WTC11 (cell line): ENCODE measurements around the gene CACNB1. TPM values are rescaled to one million over a fixed set of nuclear protein-coding genes. Genes with fewer than 3 reads are reported as not detected.

Source experiments
- ATAC-seq: fragments of 200-7000 bp; cut with Tn5 transposase; 2 replicates; pipeline ENCODE4 v1.10.0; 2021; ENCODE audit warnings: mild to moderate bottlenecking, moderate library complexity
- CTCF ChIA-PET: fragments of 300-600 bp; sonication (Branson Sonifier 250); formaldehyde crosslinking; loops from one replicate; lab custom pipeline; 2021; ENCODE audit warnings: antibody characterized with exemption; lab: Charles Lee
- POLR2A ChIA-PET: fragments of 350-600 bp; sonication (Branson Sonifier 250); formaldehyde crosslinking; loops from one replicate; lab custom pipeline; 2021; ENCODE audit warnings: antibody characterized with exemption; lab: Charles Lee
- DNase-seq: peaks from one replicate; pipeline ENCODE4 v3.0.0; 2021; ENCODE audit warnings: low spot score
- H3K27ac Mint-ChIP-seq: 2 replicates; pipeline ENCODE4 v1.8.0; 2021; ENCODE audit warnings: mixed read lengths
- H3K27me3 Mint-ChIP-seq: 2 replicates; pipeline ENCODE4 v1.8.0; 2021; ENCODE audit warnings: low read depth, mild to moderate bottlenecking, moderate library complexity, mixed read lengths
- H3K36me3 Mint-ChIP-seq: 2 replicates; pipeline ENCODE4 v1.8.0; 2021; ENCODE audit warnings: mixed read lengths
- H3K4me1 Mint-ChIP-seq: 2 replicates; pipeline ENCODE4 v1.8.0; 2022; ENCODE audit warnings: mixed read lengths
- H3K4me3 Mint-ChIP-seq: 2 replicates; pipeline ENCODE4 v1.8.0; 2021; ENCODE audit warnings: mild to moderate bottlenecking, moderate library complexity, mixed read lengths
- H3K9me3 Mint-ChIP-seq: 2 replicates; pipeline ENCODE4 v1.8.0; 2021; ENCODE audit warnings: mixed read lengths
- CBFB ChIP-seq: sonication (generic); formaldehyde crosslinking; IDR thresholded peaks from 2 replicates; pipeline ENCODE4 v1.8.1; 2022; ENCODE audit warnings: mild to moderate bottlenecking, low read depth, missing genetic modification reagents
- CREM ChIP-seq: sonication (generic); formaldehyde crosslinking; IDR thresholded peaks from 2 replicates; pipeline ENCODE4 v1.8.1; 2022; ENCODE audit warnings: mild to moderate bottlenecking, missing genetic modification reagents, moderate library complexity
- ELF4 ChIP-seq: sonication (generic); formaldehyde crosslinking; IDR thresholded peaks from 2 replicates; pipeline ENCODE4 v1.8.1; 2022; ENCODE audit warnings: low read depth, mild to moderate bottlenecking, moderate library complexity, missing genetic modification reagents
- ESRRA ChIP-seq: sonication (generic); formaldehyde crosslinking; IDR thresholded peaks from 2 replicates; pipeline ENCODE4 v1.8.1; 2022; ENCODE audit warnings: mild to moderate bottlenecking, missing genetic modification reagents, borderline replicate concordance
- GRHL2 ChIP-seq: fragments of 250-450 bp; sonication (Bioruptor Pico); IDR thresholded peaks from 2 replicates; pipeline ENCODE4 v1.8.0; 2022; ENCODE audit warnings: mild to moderate bottlenecking, moderate library complexity; ENCODE audit not compliant: insufficient replicate concordance, severe bottlenecking
- GTF2I ChIP-seq: fragments of 250-450 bp; sonication (Bioruptor Pico); conservative IDR thresholded peaks from 2 replicates; pipeline ENCODE4 v1.4.0; 2021; ENCODE audit warnings: mild to moderate bottlenecking
- JUN ChIP-seq: sonication (generic); formaldehyde crosslinking; IDR thresholded peaks from 2 replicates; pipeline ENCODE4 v1.8.0; 2023; ENCODE audit warnings: mild to moderate bottlenecking, missing genetic modification reagents
- MXD4 ChIP-seq: fragments of 250-450 bp; sonication (Bioruptor Pico); IDR thresholded peaks from 2 replicates; pipeline ENCODE4 v1.8.0; 2021; ENCODE audit warnings: mild to moderate bottlenecking, moderate library complexity, borderline replicate concordance
- MYBL2 ChIP-seq: sonication (generic); formaldehyde crosslinking; IDR thresholded peaks from 2 replicates; pipeline ENCODE4 v1.8.1; 2023; ENCODE audit warnings: mild to moderate bottlenecking, moderate library complexity, missing genetic modification reagents
- PRRX2 ChIP-seq: fragments of 250-450 bp; sonication (Bioruptor Pico); IDR thresholded peaks from 2 replicates; pipeline ENCODE4 v1.8.0; 2021; ENCODE audit warnings: mild to moderate bottlenecking
- RORB ChIP-seq: fragments of 250-450 bp; sonication (Bioruptor Pico); IDR thresholded peaks from 2 replicates; pipeline ENCODE4 v1.9.0; 2021; ENCODE audit warnings: mild to moderate bottlenecking
- SOX15 ChIP-seq: fragments of 250-450 bp; sonication (Bioruptor Pico); IDR thresholded peaks from 2 replicates; pipeline ENCODE4 v1.9.0; 2021; ENCODE audit warnings: mild to moderate bottlenecking
- TCF7 ChIP-seq: sonication (generic); formaldehyde crosslinking; IDR thresholded peaks from 2 replicates; pipeline ENCODE4 v1.8.0; 2022; ENCODE audit warnings: mild to moderate bottlenecking, low read depth, missing genetic modification reagents, moderate library complexity
- TEAD4 ChIP-seq: sonication (generic); formaldehyde crosslinking; IDR thresholded peaks from 2 replicates; pipeline ENCODE4 v1.8.0; 2022; ENCODE audit warnings: mild to moderate bottlenecking, missing genetic modification reagents
- ZNF317 ChIP-seq: sonication (generic); formaldehyde crosslinking; IDR thresholded peaks from 2 replicates; pipeline ENCODE4 v1.8.1; 2023; ENCODE audit warnings: low read depth, mild to moderate bottlenecking, moderate library complexity, missing genetic modification reagents, borderline replicate concordance
- total RNA-seq: library from RNA; stranded (reverse); gene quantifications from 3 replicates; pipeline ENCODE4 v1.2.3, GENCODE V29; 2021
- TF ChIP-seq, protein P1 (sequence below): sonication (generic); formaldehyde crosslinking; IDR thresholded peaks from 2 replicates; pipeline ENCODE4 v1.8.0; 2022; ENCODE audit warnings: mild to moderate bottlenecking, missing genetic modification reagents
- TF ChIP-seq, protein P2 (sequence below): sonication (generic); formaldehyde crosslinking; IDR thresholded peaks from 2 replicates; pipeline ENCODE4 v1.8.1; 2023; ENCODE audit warnings: mild to moderate bottlenecking, missing genetic modification reagents
- TF ChIP-seq, protein P3 (sequence below): sonication (generic); formaldehyde crosslinking; IDR thresholded peaks from 2 replicates; pipeline ENCODE4 v1.8.0; 2022; ENCODE audit warnings: mild to moderate bottlenecking, missing genetic modification reagents
- TF ChIP-seq, protein P4 (sequence below): sonication (generic); formaldehyde crosslinking; IDR thresholded peaks from 2 replicates; pipeline ENCODE4 v1.8.0; 2023; ENCODE audit warnings: missing genetic modification reagents
- TF ChIP-seq, protein P5 (sequence below): fragments of 250-450 bp; sonication (Bioruptor Pico); IDR thresholded peaks from 2 replicates; pipeline ENCODE4 v1.8.0; 2021; ENCODE audit warnings: mild to moderate bottlenecking
- TF ChIP-seq, protein P6 (sequence below): sonication (generic); formaldehyde crosslinking; IDR thresholded peaks from 2 replicates; pipeline ENCODE4 v1.8.0; 2023; ENCODE audit warnings: missing genetic modification reagents, mild to moderate bottlenecking, borderline replicate concordance

CACNB1 gene
- total RNA-seq, 1 experiment from 2014 or later = 17.0 TPM

DNA sequence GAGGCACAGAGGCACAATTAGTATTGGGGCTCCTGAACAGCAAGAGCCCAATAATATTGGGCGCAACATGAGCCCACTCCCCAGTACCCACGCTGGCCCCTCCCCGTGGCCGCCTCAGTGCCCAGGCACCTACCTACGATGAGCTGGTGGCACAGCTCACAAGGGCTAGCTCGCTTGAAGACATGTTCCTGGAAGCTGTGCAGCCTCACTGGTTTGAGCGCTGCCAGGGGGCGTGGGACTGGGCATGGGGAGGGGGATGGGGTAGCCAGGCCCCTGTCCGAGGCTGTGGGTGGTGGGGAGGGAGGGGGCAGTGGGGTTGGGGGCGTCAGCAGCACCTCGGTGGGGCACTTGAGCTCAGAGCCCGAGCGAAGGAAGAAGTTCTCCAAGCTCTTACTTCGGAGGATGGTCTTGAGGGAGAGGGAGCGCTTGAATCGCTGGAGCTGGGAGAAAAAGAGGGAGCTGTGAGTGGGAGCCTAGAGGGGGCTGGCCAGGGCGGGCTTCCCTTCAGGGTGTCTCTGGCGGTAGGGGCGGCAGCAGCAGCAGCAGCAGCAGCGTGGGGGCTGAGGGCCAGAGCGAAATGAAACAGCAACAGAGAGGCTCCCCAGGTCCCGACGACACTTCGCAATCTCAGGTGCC, 20.4 kb upstream of the CACNB1 start:
- ATAC-seq (peak; percentile 44), DNase-seq (no peak)
- Mint-ChIP-seq H3K36me3 (no peaks in the 10 kb centered on the region), H3K4me1 (peaks cover 17% of the 10 kb centered on the region), H3K9me3 (no peaks in the 10 kb centered on the region), H3K27ac (no peak overlapping the region), H3K27me3 (peaks cover 49% of the 10 kb centered on the region), H3K4me3 (peak overlapping the region; percentile 56)
- POLR2A ChIA-PET = interaction anchor here (0.6 kb wide), 1 partner anchor 9 kb away, joined by 3 read pairs; no protein-coding TSS in a partner anchor
- CTCF ChIA-PET = interaction anchor here (0.5 to 3.3 kb wide), 12 partner anchors 8 to 483 kb away, joined by 3 to 44 read pairs (median 6); partner anchors contain the start of gene STAC2
- TF ChIP-seq GRHL2 (CRISPR knock-in tag) (no peak), ESRRA (CRISPR knock-in tag) (no peak), GTF2I (CRISPR knock-in tag) (no peak)
- TF ChIP-seq, protein P1, sequence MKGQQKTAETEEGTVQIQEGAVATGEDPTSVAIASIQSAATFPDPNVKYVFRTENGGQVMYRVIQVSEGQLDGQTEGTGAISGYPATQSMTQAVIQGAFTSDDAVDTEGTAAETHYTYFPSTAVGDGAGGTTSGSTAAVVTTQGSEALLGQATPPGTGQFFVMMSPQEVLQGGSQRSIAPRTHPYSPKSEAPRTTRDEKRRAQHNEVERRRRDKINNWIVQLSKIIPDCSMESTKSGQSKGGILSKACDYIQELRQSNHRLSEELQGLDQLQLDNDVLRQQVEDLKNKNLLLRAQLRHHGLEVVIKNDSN (CRISPR knock-in tag) = no peak
- TF ChIP-seq, protein P2, sequence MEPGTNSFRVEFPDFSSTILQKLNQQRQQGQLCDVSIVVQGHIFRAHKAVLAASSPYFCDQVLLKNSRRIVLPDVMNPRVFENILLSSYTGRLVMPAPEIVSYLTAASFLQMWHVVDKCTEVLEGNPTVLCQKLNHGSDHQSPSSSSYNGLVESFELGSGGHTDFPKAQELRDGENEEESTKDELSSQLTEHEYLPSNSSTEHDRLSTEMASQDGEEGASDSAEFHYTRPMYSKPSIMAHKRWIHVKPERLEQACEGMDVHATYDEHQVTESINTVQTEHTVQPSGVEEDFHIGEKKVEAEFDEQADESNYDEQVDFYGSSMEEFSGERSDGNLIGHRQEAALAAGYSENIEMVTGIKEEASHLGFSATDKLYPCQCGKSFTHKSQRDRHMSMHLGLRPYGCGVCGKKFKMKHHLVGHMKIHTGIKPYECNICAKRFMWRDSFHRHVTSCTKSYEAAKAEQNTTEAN (CRISPR knock-in tag) = no peak
- TF ChIP-seq, protein P3, sequence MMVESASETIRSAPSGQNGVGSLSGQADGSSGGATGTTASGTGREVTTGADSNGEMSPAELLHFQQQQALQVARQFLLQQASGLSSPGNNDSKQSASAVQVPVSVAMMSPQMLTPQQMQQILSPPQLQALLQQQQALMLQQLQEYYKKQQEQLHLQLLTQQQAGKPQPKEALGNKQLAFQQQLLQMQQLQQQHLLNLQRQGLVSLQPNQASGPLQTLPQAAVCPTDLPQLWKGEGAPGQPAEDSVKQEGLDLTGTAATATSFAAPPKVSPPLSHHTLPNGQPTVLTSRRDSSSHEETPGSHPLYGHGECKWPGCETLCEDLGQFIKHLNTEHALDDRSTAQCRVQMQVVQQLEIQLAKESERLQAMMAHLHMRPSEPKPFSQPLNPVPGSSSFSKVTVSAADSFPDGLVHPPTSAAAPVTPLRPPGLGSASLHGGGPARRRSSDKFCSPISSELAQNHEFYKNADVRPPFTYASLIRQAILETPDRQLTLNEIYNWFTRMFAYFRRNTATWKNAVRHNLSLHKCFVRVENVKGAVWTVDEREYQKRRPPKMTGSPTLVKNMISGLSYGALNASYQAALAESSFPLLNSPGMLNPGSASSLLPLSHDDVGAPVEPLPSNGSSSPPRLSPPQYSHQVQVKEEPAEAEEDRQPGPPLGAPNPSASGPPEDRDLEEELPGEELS (CRISPR knock-in tag) = no peak

DNA sequence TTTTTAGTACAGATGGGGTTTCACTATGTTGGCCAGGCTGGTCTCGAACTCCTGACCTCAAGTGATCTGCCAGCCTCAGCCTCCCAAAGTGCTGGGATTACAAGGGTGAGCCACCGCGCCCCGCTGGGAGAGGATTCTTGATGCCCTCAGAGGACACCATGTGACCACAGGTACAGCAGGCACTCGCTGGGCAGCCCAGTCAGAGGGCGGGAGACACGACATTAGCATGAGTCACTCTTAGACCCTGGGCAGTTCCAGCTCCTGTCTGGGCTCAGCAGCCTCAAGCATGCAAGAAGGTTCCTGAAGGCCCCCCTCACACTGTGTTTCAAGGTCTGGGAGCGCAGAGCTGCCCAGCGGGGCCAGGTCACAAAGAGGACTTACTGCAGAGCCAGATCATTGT, 16.4 kb upstream of the CACNB1 start:
- no peak overlapping the region for H3K27ac Mint-ChIP-seq
- ATAC-seq = no peak

More for the DNA sequence above, 16.4 kb upstream of the CACNB1 start:
- H3K27me3 Mint-ChIP-seq = peaks cover 40% of the 10 kb centered on the region
- DNase-seq = no peak
- H3K9me3 Mint-ChIP-seq = no peaks in the 10 kb centered on the region
- peaks cover 30% of the 10 kb centered on the region for H3K4me1 Mint-ChIP-seq
- no peaks in the 10 kb centered on the region for H3K36me3 Mint-ChIP-seq
- no peak for TF ChIP-seq TEAD4 (CRISPR knock-in tag)
- TF ChIP-seq CREM (CRISPR knock-in tag) = no peak
- no peak for TF ChIP-seq JUN (CRISPR knock-in tag)
- no peak for TF ChIP-seq MYBL2 (CRISPR knock-in tag)
- TF ChIP-seq, protein P4, sequence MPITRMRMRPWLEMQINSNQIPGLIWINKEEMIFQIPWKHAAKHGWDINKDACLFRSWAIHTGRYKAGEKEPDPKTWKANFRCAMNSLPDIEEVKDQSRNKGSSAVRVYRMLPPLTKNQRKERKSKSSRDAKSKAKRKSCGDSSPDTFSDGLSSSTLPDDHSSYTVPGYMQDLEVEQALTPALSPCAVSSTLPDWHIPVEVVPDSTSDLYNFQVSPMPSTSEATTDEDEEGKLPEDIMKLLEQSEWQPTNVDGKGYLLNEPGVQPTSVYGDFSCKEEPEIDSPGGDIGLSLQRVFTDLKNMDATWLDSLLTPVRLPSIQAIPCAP = no peak
- no peak for TF ChIP-seq PRRX2 (CRISPR knock-in tag)
- no peak for TF ChIP-seq CBFB
- TF ChIP-seq SOX15 = no peak
- no peak for TF ChIP-seq ELF4 (CRISPR knock-in tag)
- TF ChIP-seq MXD4 = no peak
- TF ChIP-seq, protein P5, sequence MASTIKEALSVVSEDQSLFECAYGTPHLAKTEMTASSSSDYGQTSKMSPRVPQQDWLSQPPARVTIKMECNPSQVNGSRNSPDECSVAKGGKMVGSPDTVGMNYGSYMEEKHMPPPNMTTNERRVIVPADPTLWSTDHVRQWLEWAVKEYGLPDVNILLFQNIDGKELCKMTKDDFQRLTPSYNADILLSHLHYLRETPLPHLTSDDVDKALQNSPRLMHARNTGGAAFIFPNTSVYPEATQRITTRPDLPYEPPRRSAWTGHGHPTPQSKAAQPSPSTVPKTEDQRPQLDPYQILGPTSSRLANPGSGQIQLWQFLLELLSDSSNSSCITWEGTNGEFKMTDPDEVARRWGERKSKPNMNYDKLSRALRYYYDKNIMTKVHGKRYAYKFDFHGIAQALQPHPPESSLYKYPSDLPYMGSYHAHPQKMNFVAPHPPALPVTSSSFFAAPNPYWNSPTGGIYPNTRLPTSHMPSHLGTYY (CRISPR knock-in tag) = no peak
- TF ChIP-seq, protein P6, sequence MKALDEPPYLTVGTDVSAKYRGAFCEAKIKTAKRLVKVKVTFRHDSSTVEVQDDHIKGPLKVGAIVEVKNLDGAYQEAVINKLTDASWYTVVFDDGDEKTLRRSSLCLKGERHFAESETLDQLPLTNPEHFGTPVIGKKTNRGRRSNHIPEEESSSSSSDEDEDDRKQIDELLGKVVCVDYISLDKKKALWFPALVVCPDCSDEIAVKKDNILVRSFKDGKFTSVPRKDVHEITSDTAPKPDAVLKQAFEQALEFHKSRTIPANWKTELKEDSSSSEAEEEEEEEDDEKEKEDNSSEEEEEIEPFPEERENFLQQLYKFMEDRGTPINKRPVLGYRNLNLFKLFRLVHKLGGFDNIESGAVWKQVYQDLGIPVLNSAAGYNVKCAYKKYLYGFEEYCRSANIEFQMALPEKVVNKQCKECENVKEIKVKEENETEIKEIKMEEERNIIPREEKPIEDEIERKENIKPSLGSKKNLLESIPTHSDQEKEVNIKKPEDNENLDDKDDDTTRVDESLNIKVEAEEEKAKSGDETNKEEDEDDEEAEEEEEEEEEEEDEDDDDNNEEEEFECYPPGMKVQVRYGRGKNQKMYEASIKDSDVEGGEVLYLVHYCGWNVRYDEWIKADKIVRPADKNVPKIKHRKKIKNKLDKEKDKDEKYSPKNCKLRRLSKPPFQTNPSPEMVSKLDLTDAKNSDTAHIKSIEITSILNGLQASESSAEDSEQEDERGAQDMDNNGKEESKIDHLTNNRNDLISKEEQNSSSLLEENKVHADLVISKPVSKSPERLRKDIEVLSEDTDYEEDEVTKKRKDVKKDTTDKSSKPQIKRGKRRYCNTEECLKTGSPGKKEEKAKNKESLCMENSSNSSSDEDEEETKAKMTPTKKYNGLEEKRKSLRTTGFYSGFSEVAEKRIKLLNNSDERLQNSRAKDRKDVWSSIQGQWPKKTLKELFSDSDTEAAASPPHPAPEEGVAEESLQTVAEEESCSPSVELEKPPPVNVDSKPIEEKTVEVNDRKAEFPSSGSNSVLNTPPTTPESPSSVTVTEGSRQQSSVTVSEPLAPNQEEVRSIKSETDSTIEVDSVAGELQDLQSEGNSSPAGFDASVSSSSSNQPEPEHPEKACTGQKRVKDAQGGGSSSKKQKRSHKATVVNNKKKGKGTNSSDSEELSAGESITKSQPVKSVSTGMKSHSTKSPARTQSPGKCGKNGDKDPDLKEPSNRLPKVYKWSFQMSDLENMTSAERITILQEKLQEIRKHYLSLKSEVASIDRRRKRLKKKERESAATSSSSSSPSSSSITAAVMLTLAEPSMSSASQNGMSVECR = no peak
- no peak for TF ChIP-seq RORB (CRISPR knock-in tag)
- no peak for TF ChIP-seq ZNF317 (CRISPR knock-in tag)
- no peak for TF ChIP-seq TCF7 (CRISPR knock-in tag)
- POLR2A ChIA-PET = interaction anchor here (0.6 kb wide), 1 partner anchor 369 kb away, joined by 4 read pairs; no protein-coding TSS in a partner anchor
- CTCF ChIA-PET = interaction anchor here (0.9 to 15.9 kb wide), 5 partner anchors 12 to 46 kb away, joined by 3 to 626 read pairs (median 3); partner anchors contain the start of gene STAC2
- H3K4me3 Mint-ChIP-seq = no peak overlapping the region
